ENCODE data around the gene ATP5MG. TPM values are rescaled to one million over a fixed set of nuclear protein-coding genes. Genes with fewer than 3 reads are reported as not detected.

The ATP5MG gene
- total and polyA plus RNA-seq, 2 of the 4 experiments (the other 2 are of a cell fraction) = 144 to 219 TPM

- Histone ChIP-seq H3K18ac (ENCODE audit: low read depth, low read length) (no peak overlapping the region), H3K4me3 (ENCODE audit: insufficient read depth, low read depth, low read length) (no peak overlapping the region), H3K4me1 (ENCODE audit: control insufficient read depth, insufficient read depth, low read length) (no peaks in the 10 kb centered on the region), H3K79me1 (ENCODE audit: low read depth in 1 of 2, low read length in 2 of 2) (no peaks in the 10 kb centered on the region), H3K36me3 (ENCODE audit: control insufficient read depth, insufficient read depth, low read length) (no peaks in the 10 kb centered on the region), H3K27me3 (ENCODE audit: control insufficient read depth, insufficient read depth, low read length) (no peaks in the 10 kb centered on the region), H3K4me2 (ENCODE audit: low read depth, low read length) (no peak overlapping the region), H3K23ac (ENCODE audit: low read depth, low read length) (no peak overlapping the region), H3K9me3 (ENCODE audit: control insufficient read depth, insufficient read depth, low read length) (no peaks in the 10 kb centered on the region), H3K4ac (ENCODE audit: low read depth, low read length) (no peak overlapping the region), H3K27ac (ENCODE audit: insufficient read depth, low read length) (no peak overlapping the region), H2AK5ac (ENCODE audit: low read depth, low read length) (no peak overlapping the region), H2BK5ac (ENCODE audit: low read depth, low read length, poor library complexity, severe bottlenecking) (no peak overlapping the region), H3K9ac (ENCODE audit: low read depth, low read length) (no peak overlapping the region), H3K56ac (ENCODE audit: extremely low read depth, insufficient read depth, low read length) (no peak overlapping the region; the same call in 1 of the 2 replicates), H4K91ac (ENCODE audit: insufficient read depth, low read depth, low read length) (no peak overlapping the region), H3K14ac (replicated peaks; ENCODE audit: low read depth, low read length) (no peak overlapping the region), H2AK9ac (replicated peaks; ENCODE audit: low read depth, low read length, poor library complexity) (no peak overlapping the region), H4K5ac (ENCODE audit: low read depth, low read length) (no peak overlapping the region), H4K8ac (ENCODE audit: low read depth in 2 of 2, low read length in 2 of 2) (no peak overlapping the region), H2BK20ac (ENCODE audit: low read depth, low read length) (no peak overlapping the region), H2AFZ (replicated peaks; ENCODE audit: low read length, poor library complexity) (no peak overlapping the region), H2BK15ac (ENCODE audit: low read depth, low read length) (no peak overlapping the region), H3K9me1 (ENCODE audit: insufficient read depth, low read length) (no peaks in the 10 kb centered on the region), H4K20me1 (ENCODE audit: insufficient read depth, low read length) (no peaks in the 10 kb centered on the region), H2BK120ac (ENCODE audit: low read depth, low read length) (no peak overlapping the region)
- DNase-seq (no peak), ATAC-seq (ENCODE audit: low read depth) (no peak)
- CTCF ChIA-PET = no interaction called here
- dilution Hi-C loops (cut with HindIII; ENCODE audit: low sequenced_read_pairs, unreplicated experiment) = no loop called here
- 0% methylated on average over 1 of the region's 1 CpG; no CpG with 5 or more reads in 1 of the 2 experiments for WGBS, 2 experiments (ENCODE audit: extremely low coverage in 2 of 2, insufficient read length in 1 of 2)
- intact Hi-C loops (cut with micrococcal nuclease) = no loop called here
- POLR2A ChIA-PET (ENCODE audit: unreplicated experiment) = interaction anchor here (0.6 kb wide), 1 partner anchor 24 kb away, joined by 3 read pairs; no protein-coding TSS in a partner anchor
- no peak for TF ChIP-seq POLR2A (IDR thresholded peaks at IDR 0.05; ENCODE audit: low read depth, low read length)
- TF ChIP-seq BHLHE40 (IDR thresholded peaks at IDR 0.05; ENCODE audit: low read depth, low read length) = no peak
- TF ChIP-seq MAZ (IDR thresholded peaks at IDR 0.05; ENCODE audit: borderline replicate concordance, low read depth, low read length) = no peak
- TF ChIP-seq USF2 (IDR thresholded peaks at IDR 0.05; ENCODE audit: low read depth, low read length) = no peak
- no peak for TF ChIP-seq RFX5 (IDR thresholded peaks at IDR 0.05; ENCODE audit: low read depth, low read length)
- TF ChIP-seq SMC3 (IDR thresholded peaks at IDR 0.05; ENCODE audit: low read depth, low read length) = no peak
- no peak for TF ChIP-seq MAFK (IDR thresholded peaks at IDR 0.05; ENCODE audit: low read depth, low read length)
- TF ChIP-seq FOS (IDR thresholded peaks at IDR 0.05; ENCODE audit: low read depth, low read length) = no peak
- TF ChIP-seq CHD1 (IDR thresholded peaks at IDR 0.05; ENCODE audit: low read depth, low read length) = no peak
- TF ChIP-seq, protein P1, sequence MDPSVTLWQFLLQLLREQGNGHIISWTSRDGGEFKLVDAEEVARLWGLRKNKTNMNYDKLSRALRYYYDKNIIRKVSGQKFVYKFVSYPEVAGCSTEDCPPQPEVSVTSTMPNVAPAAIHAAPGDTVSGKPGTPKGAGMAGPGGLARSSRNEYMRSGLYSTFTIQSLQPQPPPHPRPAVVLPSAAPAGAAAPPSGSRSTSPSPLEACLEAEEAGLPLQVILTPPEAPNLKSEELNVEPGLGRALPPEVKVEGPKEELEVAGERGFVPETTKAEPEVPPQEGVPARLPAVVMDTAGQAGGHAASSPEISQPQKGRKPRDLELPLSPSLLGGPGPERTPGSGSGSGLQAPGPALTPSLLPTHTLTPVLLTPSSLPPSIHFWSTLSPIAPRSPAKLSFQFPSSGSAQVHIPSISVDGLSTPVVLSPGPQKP (IDR thresholded peaks at IDR 0.05; ENCODE audit: borderline replicate concordance, low read depth, low read length) = no peak
- TF ChIP-seq CTCF (conservative IDR thresholded peaks at IDR 0.05; ENCODE audit: low read depth, low read length) = no peak
- no peak for TF ChIP-seq CEBPB (IDR thresholded peaks at IDR 0.05; ENCODE audit: low read depth, low read length)
- TF ChIP-seq RCOR1 (IDR thresholded peaks at IDR 0.05; ENCODE audit: insufficient replicate concordance, low read length) = no peak
- TF ChIP-seq MXI1 (IDR thresholded peaks at IDR 0.05; ENCODE audit: borderline replicate concordance, low read depth, low read length) = no peak
- TF ChIP-seq NFE2L2 (IDR thresholded peaks at IDR 0.05; ENCODE audit: low read depth, low read length) = no peak
- in situ Hi-C loops (cut with MboI; ENCODE audit: low sequenced_read_pairs) = no loop called here
- no TSS peak for BruUV-seq (replicated peaks)
Measured at GRCh38 chr11:118427707-118428106, 26.3 kb downstream of the ATP5MG start.
